SK-N-SH (cell line): ENCODE data around the gene CPED1.

Experiments
- ELF1 ChIP-seq: IDR thresholded peaks from 2 replicates; pipeline ENCODE4 v1.4.0; 2012
- EZH2phosphoT487 ChIP-seq: fragments of 200-600 bp; sonication (generic); IDR thresholded peaks from 2 replicates; pipeline ENCODE4 v1.6.1; 2017; ENCODE audit warnings: low read depth, mixed run types, mild to moderate bottlenecking, antibody characterized with exemption, moderate library complexity, borderline replicate concordance
- FOXM1 ChIP-seq: IDR thresholded peaks from 2 replicates; pipeline ENCODE4 v1.4.0; 2012; ENCODE audit warnings: low read depth, mild to moderate bottlenecking
- NFIC ChIP-seq: IDR thresholded peaks from 2 replicates; pipeline ENCODE4 v1.4.0; 2012; ENCODE audit warnings: borderline replicate concordance
- POLR2AphosphoS5 ChIP-seq: IDR thresholded peaks from 2 replicates; pipeline ENCODE4 v1.6.1; 2012; ENCODE audit warnings: low read depth, low read length
- RAD21 ChIP-seq: IDR thresholded peaks from 2 replicates; pipeline ENCODE4 v1.6.1; 2012; ENCODE audit warnings: mild to moderate bottlenecking, low read length
- SIN3A ChIP-seq: IDR thresholded peaks from 2 replicates; pipeline ENCODE4 v1.6.1; 2012; ENCODE audit warnings: low read depth, mild to moderate bottlenecking, low read length, moderate library complexity, borderline replicate concordance
- TAF1 ChIP-seq: IDR thresholded peaks from 2 replicates; pipeline ENCODE4 v1.6.1; 2012; ENCODE audit warnings: low read depth, mild to moderate bottlenecking, low read length, moderate library complexity, borderline replicate concordance
- TF ChIP-seq, protein P1 (sequence below): IDR thresholded peaks from 2 replicates; pipeline ENCODE4 v1.6.1; 2012; ENCODE audit warnings: mild to moderate bottlenecking, low read depth, low read length, moderate library complexity
- TF ChIP-seq, protein P2 (sequence below): fragments of 200-600 bp; sonication (generic); IDR thresholded peaks from 2 replicates; pipeline ENCODE4 v1.6.1; 2017; ENCODE audit warnings: antibody characterized with exemption, mild to moderate bottlenecking, moderate library complexity

DNA sequence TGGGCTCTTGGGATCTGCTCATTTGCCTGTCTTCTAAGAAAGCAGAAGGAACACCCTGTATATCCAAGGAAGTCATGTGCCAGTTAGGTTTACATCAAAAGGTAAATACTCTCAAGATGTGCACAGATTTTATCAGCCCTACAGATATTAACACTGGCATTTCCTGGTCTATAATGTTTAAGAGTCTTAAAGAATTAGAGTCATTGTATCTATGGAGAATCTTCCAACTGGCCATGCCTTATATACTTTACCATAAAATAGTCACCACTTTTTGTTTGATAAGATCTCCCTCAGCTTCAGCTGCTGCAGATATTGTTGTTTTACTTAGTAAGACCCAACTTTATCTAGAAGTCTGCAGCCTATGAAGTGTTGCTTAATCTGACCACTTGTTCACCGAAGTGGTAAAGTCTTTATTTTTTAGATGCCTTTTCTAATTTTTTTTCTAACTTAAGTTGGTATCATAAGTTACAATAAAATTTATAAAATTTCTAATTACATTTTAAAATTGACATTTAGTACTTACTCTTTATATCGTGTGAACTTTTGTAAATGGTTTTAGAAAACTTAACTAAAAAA lies 58.5 kb downstream of the CPED1 start:
- TF ChIP-seq, protein P1, sequence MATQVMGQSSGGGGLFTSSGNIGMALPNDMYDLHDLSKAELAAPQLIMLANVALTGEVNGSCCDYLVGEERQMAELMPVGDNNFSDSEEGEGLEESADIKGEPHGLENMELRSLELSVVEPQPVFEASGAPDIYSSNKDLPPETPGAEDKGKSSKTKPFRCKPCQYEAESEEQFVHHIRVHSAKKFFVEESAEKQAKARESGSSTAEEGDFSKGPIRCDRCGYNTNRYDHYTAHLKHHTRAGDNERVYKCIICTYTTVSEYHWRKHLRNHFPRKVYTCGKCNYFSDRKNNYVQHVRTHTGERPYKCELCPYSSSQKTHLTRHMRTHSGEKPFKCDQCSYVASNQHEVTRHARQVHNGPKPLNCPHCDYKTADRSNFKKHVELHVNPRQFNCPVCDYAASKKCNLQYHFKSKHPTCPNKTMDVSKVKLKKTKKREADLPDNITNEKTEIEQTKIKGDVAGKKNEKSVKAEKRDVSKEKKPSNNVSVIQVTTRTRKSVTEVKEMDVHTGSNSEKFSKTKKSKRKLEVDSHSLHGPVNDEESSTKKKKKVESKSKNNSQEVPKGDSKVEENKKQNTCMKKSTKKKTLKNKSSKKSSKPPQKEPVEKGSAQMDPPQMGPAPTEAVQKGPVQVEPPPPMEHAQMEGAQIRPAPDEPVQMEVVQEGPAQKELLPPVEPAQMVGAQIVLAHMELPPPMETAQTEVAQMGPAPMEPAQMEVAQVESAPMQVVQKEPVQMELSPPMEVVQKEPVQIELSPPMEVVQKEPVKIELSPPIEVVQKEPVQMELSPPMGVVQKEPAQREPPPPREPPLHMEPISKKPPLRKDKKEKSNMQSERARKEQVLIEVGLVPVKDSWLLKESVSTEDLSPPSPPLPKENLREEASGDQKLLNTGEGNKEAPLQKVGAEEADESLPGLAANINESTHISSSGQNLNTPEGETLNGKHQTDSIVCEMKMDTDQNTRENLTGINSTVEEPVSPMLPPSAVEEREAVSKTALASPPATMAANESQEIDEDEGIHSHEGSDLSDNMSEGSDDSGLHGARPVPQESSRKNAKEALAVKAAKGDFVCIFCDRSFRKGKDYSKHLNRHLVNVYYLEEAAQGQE, result no peak
- TF ChIP-seq NFIC (no peak), POLR2AphosphoS5 (no peak), EZH2phosphoT487 (no peak), FOXM1 (no peak), TAF1 (no peak), RAD21 (no peak), ELF1 (no peak), SIN3A (no peak)
- TF ChIP-seq, protein P2, sequence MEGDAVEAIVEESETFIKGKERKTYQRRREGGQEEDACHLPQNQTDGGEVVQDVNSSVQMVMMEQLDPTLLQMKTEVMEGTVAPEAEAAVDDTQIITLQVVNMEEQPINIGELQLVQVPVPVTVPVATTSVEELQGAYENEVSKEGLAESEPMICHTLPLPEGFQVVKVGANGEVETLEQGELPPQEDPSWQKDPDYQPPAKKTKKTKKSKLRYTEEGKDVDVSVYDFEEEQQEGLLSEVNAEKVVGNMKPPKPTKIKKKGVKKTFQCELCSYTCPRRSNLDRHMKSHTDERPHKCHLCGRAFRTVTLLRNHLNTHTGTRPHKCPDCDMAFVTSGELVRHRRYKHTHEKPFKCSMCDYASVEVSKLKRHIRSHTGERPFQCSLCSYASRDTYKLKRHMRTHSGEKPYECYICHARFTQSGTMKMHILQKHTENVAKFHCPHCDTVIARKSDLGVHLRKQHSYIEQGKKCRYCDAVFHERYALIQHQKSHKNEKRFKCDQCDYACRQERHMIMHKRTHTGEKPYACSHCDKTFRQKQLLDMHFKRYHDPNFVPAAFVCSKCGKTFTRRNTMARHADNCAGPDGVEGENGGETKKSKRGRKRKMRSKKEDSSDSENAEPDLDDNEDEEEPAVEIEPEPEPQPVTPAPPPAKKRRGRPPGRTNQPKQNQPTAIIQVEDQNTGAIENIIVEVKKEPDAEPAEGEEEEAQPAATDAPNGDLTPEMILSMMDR, result no peak
